Chondrocyte (in vitro differentiated cells): ENCODE results near the gene TBC1D7. TPM values are rescaled to one million over a fixed set of nuclear protein-coding genes. Genes with fewer than 3 reads are reported as not detected.

Experiments used
- DNase-seq: peaks from one replicate; pipeline ENCODE4 v3.0.0; 2021; ENCODE audit warnings: mixed read lengths, low spot score
- H3K27ac Mint-ChIP-seq: one replicate; pipeline ENCODE4 v1.8.0; 2021; ENCODE audit warnings: mild to moderate bottlenecking, moderate library complexity, mixed read lengths; ENCODE audit not compliant: unreplicated experiment
- H3K27me3 Mint-ChIP-seq: 2 replicates; pipeline ENCODE4 v1.8.0; 2021; ENCODE audit warnings: low read depth, mixed read lengths
- H3K36me3 Mint-ChIP-seq: 2 replicates; pipeline ENCODE4 v1.8.0; 2021; ENCODE audit warnings: low read depth, mixed read lengths
- H3K4me1 Mint-ChIP-seq: 2 replicates; pipeline ENCODE4 v1.8.0; 2021; ENCODE audit warnings: low read depth, mild to moderate bottlenecking, mixed read lengths
- H3K4me3 Mint-ChIP-seq: one replicate; pipeline ENCODE4 v1.8.0; 2021; ENCODE audit warnings: mild to moderate bottlenecking, moderate library complexity, mixed read lengths; ENCODE audit not compliant: unreplicated experiment
- H3K9me3 Mint-ChIP-seq: 2 replicates; pipeline ENCODE4 v1.8.0; 2021; ENCODE audit warnings: low read depth, mixed read lengths
- CTCF ChIP-seq: fragments of 200-600 bp; sonication (generic); IDR thresholded peaks from 2 replicates; pipeline ENCODE4 v1.5.0; 2021; ENCODE audit warnings: antibody characterized with exemption, mild to moderate bottlenecking, moderate library complexity
- total RNA-seq: library from RNA; stranded (reverse); gene quantifications from 3 replicates; pipeline ENCODE4 v1.2.1, GENCODE V29; 2021

Gene TBC1D7
- total RNA-seq, 1 donor from 2014 or later: 19.4 TPM

- H3K4me1 Mint-ChIP-seq: peaks cover 26% of the 10 kb centered on the region
- H3K36me3 Mint-ChIP-seq: peaks cover 15% of the 10 kb centered on the region
- no peak for TF ChIP-seq CTCF
- H3K9me3 Mint-ChIP-seq: no peaks in the 10 kb centered on the region
- DNase-seq: no peak
- H3K27me3 Mint-ChIP-seq: no peaks in the 10 kb centered on the region
- no peak overlapping the region for H3K27ac Mint-ChIP-seq
- no peak overlapping the region for H3K4me3 Mint-ChIP-seq
Measured at GRCh38 chr6:13300643-13301590, 27.4 kb downstream of the TBC1D7 start.

- Mint-ChIP-seq H3K36me3 (peaks cover 18% of the 10 kb centered on the region), H3K9me3 (no peaks in the 10 kb centered on the region), H3K4me1 (peaks cover 26% of the 10 kb centered on the region), H3K4me3 (no peak overlapping the region), H3K27ac (no peak overlapping the region), H3K27me3 (no peaks in the 10 kb centered on the region)
- TF ChIP-seq CTCF: no peak
- DNase-seq: no peak
Measured at GRCh38 chr6:13299918-13300317, 28.4 kb downstream of the TBC1D7 start.

- Mint-ChIP-seq H3K4me1 (peaks cover 24% of the 10 kb centered on the region), H3K27me3 (no peaks in the 10 kb centered on the region)
- no peak for TF ChIP-seq CTCF
Measured at GRCh38 chr6:13299403-13299821, 28.9 kb downstream of the TBC1D7 start.

GRCh38 chr6:13298446-13298845, 29.9 kb downstream of the TBC1D7 start:
- DNase-seq: no peak
- H3K27ac Mint-ChIP-seq: no peak overlapping the region
- H3K9me3 Mint-ChIP-seq: no peaks in the 10 kb centered on the region
- H3K36me3 Mint-ChIP-seq: peaks cover 31% of the 10 kb centered on the region
- H3K4me1 Mint-ChIP-seq: peaks cover 14% of the 10 kb centered on the region
- no peaks in the 10 kb centered on the region for H3K27me3 Mint-ChIP-seq
- H3K4me3 Mint-ChIP-seq: no peak overlapping the region
- TF ChIP-seq CTCF: no peak

More at GRCh38 chr6:13299403-13299821, 28.9 kb downstream of the TBC1D7 start:
- H3K9me3 Mint-ChIP-seq: no peaks in the 10 kb centered on the region
- H3K27ac Mint-ChIP-seq: no peak overlapping the region
- no peak overlapping the region for H3K4me3 Mint-ChIP-seq
- DNase-seq: no peak
- H3K36me3 Mint-ChIP-seq: peaks cover 24% of the 10 kb centered on the region

- no peak for DNase-seq
- Mint-ChIP-seq H3K4me1 (peaks cover 4% of the 10 kb centered on the region), H3K9me3 (no peaks in the 10 kb centered on the region), H3K4me3 (no peak overlapping the region), H3K27me3 (no peaks in the 10 kb centered on the region), H3K36me3 (peaks cover 31% of the 10 kb centered on the region), H3K27ac (no peak overlapping the region)
- no peak for TF ChIP-seq CTCF
Measured at GRCh38 chr6:13297391-13297790, 30.9 kb downstream of the TBC1D7 start.
